Measurements from ENCODE around the gene MTMR12.

GRCh38 chr5:32249668-32250067 is 63.1 kb downstream of the MTMR12 start:
- TF ChIP-seq, protein P1, sequence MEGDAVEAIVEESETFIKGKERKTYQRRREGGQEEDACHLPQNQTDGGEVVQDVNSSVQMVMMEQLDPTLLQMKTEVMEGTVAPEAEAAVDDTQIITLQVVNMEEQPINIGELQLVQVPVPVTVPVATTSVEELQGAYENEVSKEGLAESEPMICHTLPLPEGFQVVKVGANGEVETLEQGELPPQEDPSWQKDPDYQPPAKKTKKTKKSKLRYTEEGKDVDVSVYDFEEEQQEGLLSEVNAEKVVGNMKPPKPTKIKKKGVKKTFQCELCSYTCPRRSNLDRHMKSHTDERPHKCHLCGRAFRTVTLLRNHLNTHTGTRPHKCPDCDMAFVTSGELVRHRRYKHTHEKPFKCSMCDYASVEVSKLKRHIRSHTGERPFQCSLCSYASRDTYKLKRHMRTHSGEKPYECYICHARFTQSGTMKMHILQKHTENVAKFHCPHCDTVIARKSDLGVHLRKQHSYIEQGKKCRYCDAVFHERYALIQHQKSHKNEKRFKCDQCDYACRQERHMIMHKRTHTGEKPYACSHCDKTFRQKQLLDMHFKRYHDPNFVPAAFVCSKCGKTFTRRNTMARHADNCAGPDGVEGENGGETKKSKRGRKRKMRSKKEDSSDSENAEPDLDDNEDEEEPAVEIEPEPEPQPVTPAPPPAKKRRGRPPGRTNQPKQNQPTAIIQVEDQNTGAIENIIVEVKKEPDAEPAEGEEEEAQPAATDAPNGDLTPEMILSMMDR (conservative IDR thresholded peaks at IDR 0.05 in 1 of 2, IDR thresholded peaks at IDR 0.05 in 1 of 2; ENCODE audit: low read depth in 1 of 2, low read length in 2 of 2): no peak
- no peak for TF ChIP-seq EZH2 (IDR thresholded peaks at IDR 0.05; ENCODE audit: low read length, missing control alignments)

Data from fibroblast of lung (primary cell).